WTC11 (cell line): ENCODE measurements around the gene TMEM94.

Experiments
- CBFB ChIP-seq: sonication (generic); formaldehyde crosslinking; IDR thresholded peaks from 2 replicates; pipeline ENCODE4 v1.8.1; 2022; ENCODE audit warnings: mild to moderate bottlenecking, low read depth, missing genetic modification reagents
- ESRRA ChIP-seq: sonication (generic); formaldehyde crosslinking; IDR thresholded peaks from 2 replicates; pipeline ENCODE4 v1.8.1; 2022; ENCODE audit warnings: mild to moderate bottlenecking, missing genetic modification reagents, borderline replicate concordance
- ETV6 ChIP-seq: sonication (generic); formaldehyde crosslinking; IDR thresholded peaks from 2 replicates; pipeline ENCODE4 v1.8.1; 2022; ENCODE audit warnings: mild to moderate bottlenecking, missing genetic modification reagents
- ZNF138 ChIP-seq: sonication (generic); formaldehyde crosslinking; conservative IDR thresholded peaks from 2 replicates; pipeline ENCODE4 v1.8.1; 2022; ENCODE audit warnings: mild to moderate bottlenecking, moderate library complexity, missing genetic modification reagents
- TF ChIP-seq, protein P1 (sequence below): sonication (generic); formaldehyde crosslinking; IDR thresholded peaks from 2 replicates; pipeline ENCODE4 v1.8.1; 2022; ENCODE audit warnings: low read depth, mild to moderate bottlenecking, moderate library complexity, missing genetic modification reagents, borderline replicate concordance
- TF ChIP-seq, protein P2 (sequence below): sonication (generic); formaldehyde crosslinking; IDR thresholded peaks from 2 replicates; pipeline ENCODE4 v1.8.1; 2022; ENCODE audit warnings: low read depth, missing genetic modification reagents, borderline replicate concordance
- TF ChIP-seq, protein P3 (sequence below): fragments of 200-600 bp; IDR thresholded peaks from 2 replicates; pipeline ENCODE4 v1.8.0; 2022; ENCODE audit warnings: antibody characterized with exemption

DNA sequence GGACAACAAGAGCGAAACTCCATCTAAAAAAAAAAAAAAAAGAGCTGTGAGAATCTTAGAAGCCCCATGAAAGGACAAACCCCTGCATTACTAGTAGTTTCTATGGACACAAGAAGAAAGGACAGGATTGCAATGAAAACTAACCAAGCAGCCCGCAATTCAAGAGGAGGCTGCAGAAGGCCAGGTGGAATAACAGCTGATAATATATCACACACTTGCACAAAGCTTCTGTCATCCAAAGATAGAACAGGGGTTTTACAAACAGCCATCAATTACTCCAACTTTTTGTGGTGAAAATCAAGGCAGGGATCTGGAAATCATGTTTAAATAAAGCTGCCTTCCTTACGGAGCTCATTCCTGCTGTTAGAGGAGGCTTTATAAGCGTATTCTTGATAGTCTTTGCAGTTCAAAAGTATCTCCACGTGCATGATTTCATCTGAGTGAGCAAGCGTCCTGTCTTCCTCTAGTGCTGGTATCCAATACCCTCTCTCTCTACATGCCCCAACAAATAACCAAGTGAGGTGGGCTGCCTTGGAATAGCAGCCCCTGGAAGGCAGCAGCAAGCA is 23.1 kb upstream of the TMEM94 start:
- no peak for TF ChIP-seq ESRRA
- TF ChIP-seq, protein P1, sequence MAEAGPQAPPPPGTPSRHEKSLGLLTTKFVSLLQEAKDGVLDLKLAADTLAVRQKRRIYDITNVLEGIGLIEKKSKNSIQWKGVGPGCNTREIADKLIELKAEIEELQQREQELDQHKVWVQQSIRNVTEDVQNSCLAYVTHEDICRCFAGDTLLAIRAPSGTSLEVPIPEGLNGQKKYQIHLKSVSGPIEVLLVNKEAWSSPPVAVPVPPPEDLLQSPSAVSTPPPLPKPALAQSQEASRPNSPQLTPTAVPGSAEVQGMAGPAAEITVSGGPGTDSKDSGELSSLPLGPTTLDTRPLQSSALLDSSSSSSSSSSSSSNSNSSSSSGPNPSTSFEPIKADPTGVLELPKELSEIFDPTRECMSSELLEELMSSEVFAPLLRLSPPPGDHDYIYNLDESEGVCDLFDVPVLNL: no peak
- TF ChIP-seq, protein P2, sequence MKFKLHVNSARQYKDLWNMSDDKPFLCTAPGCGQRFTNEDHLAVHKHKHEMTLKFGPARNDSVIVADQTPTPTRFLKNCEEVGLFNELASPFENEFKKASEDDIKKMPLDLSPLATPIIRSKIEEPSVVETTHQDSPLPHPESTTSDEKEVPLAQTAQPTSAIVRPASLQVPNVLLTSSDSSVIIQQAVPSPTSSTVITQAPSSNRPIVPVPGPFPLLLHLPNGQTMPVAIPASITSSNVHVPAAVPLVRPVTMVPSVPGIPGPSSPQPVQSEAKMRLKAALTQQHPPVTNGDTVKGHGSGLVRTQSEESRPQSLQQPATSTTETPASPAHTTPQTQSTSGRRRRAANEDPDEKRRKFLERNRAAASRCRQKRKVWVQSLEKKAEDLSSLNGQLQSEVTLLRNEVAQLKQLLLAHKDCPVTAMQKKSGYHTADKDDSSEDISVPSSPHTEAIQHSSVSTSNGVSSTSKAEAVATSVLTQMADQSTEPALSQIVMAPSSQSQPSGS (CRISPR knock-in tag): no peak
- TF ChIP-seq ETV6 (CRISPR knock-in tag): no peak
- TF ChIP-seq, protein P3, sequence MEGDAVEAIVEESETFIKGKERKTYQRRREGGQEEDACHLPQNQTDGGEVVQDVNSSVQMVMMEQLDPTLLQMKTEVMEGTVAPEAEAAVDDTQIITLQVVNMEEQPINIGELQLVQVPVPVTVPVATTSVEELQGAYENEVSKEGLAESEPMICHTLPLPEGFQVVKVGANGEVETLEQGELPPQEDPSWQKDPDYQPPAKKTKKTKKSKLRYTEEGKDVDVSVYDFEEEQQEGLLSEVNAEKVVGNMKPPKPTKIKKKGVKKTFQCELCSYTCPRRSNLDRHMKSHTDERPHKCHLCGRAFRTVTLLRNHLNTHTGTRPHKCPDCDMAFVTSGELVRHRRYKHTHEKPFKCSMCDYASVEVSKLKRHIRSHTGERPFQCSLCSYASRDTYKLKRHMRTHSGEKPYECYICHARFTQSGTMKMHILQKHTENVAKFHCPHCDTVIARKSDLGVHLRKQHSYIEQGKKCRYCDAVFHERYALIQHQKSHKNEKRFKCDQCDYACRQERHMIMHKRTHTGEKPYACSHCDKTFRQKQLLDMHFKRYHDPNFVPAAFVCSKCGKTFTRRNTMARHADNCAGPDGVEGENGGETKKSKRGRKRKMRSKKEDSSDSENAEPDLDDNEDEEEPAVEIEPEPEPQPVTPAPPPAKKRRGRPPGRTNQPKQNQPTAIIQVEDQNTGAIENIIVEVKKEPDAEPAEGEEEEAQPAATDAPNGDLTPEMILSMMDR: no peak
- TF ChIP-seq ZNF138 (CRISPR knock-in tag): no peak
- TF ChIP-seq CBFB (CRISPR knock-in tag): no peak
